OCI-LY7 (cell line): ENCODE measurements around the gene FLNA. TPM values are rescaled to one million over a fixed set of nuclear protein-coding genes. Genes with fewer than 3 reads are reported as not detected.
A peak's percentile ranks its signal among the peaks of the same experiment; 100 is the strongest.
"Not testable (repeated sequence)": the region's sequence is repeated elsewhere in the genome, so short reads cannot be mapped to it uniquely, and the experiment has no call there.

Source experiments
- BruUV-seq: library from RNA; stranded (reverse); fragments of 400-500 nt; replicated peaks from 2 replicates; lab custom pipeline; 2021; lab: Mats Ljungman, UMichigan
- CTCF ChIA-PET: fragments of 300-600 bp; sonication (Branson Sonifier 250); formaldehyde crosslinking; loops from one replicate; lab custom pipeline; 2022; ENCODE audit warnings: antibody characterized with exemption; ENCODE audit not compliant: unreplicated experiment; lab: Charles Lee
- POLR2A ChIA-PET: fragments of 300-600 bp; sonication (Branson Sonifier 250); formaldehyde crosslinking; loops from one replicate; lab custom pipeline; 2022; ENCODE audit warnings: antibody characterized with exemption; lab: Charles Lee
- DNase-seq: peaks from one replicate; pipeline ENCODE4 v3.0.0-alpha.2; 2015; ENCODE audit warnings: low spot score
- H2AFZ ChIP-seq: fragments of 200-600 bp; sonication (generic), shearing (Covaris generic); 2 replicates; pipeline ENCODE4 v1.6.1; 2014; ENCODE audit warnings: mild to moderate bottlenecking, antibody characterized with exemption, low read length, moderate library complexity
- H3K27ac ChIP-seq: fragments of 200-600 bp; sonication (generic); 2 replicates; pipeline ENCODE4 v1.5.1; 2014; ENCODE audit warnings: mixed run types, low read depth, mild to moderate bottlenecking, moderate library complexity, low read length, inconsistent platforms; ENCODE audit not compliant: poor library complexity, severe bottlenecking
- H3K36me3 ChIP-seq: fragments of 200-600 bp; sonication (generic); 2 replicates; pipeline ENCODE4 v1.6.1; 2014; ENCODE audit warnings: mild to moderate bottlenecking, antibody characterized with exemption, low read length, moderate library complexity, mixed read lengths; ENCODE audit not compliant: insufficient read depth
- H3K4me1 ChIP-seq: fragments of 200-600 bp; sonication (generic); 2 replicates; pipeline ENCODE4 v1.5.1; 2014; ENCODE audit warnings: mild to moderate bottlenecking, low read length; ENCODE audit not compliant: insufficient read depth, poor library complexity, severe bottlenecking
- H3K4me2 ChIP-seq: fragments of 200-600 bp; sonication (generic); 2 replicates; pipeline ENCODE4 v1.6.1; 2014; ENCODE audit warnings: mild to moderate bottlenecking, low read length
- H3K4me3 ChIP-seq: fragments of 200-600 bp; sonication (generic); 2 replicates; pipeline ENCODE4 v1.5.1; 2014; ENCODE audit warnings: mild to moderate bottlenecking, low read depth, low read length; ENCODE audit not compliant: poor library complexity, severe bottlenecking
- H3K79me2 ChIP-seq: fragments of 200-600 bp; sonication (generic); 2 replicates; pipeline ENCODE4 v1.6.1; 2016; ENCODE audit warnings: low read depth, mild to moderate bottlenecking, low read length, moderate library complexity, mixed read lengths; ENCODE audit not compliant: insufficient read depth
- H3K9me2 ChIP-seq: fragments of 200-600 bp; sonication (generic); 2 replicates; pipeline ENCODE4 v1.6.1; 2016; ENCODE audit warnings: mild to moderate bottlenecking, low read length, mixed read lengths; ENCODE audit not compliant: insufficient read depth
- H3K9me3 ChIP-seq: fragments of 200-600 bp; sonication (generic); 2 replicates; pipeline ENCODE4 v1.6.1; 2014; ENCODE audit warnings: mild to moderate bottlenecking, mixed run types, low read length, mixed read lengths
- H4K20me1 ChIP-seq: fragments of 200-600 bp; sonication (generic); 2 replicates; pipeline ENCODE4 v1.6.1; 2014; ENCODE audit warnings: mild to moderate bottlenecking, antibody characterized with exemption, low read length, moderate library complexity, mixed read lengths; ENCODE audit not compliant: insufficient read depth
- CTCF ChIP-seq: fragments of 200-600 bp; sonication (generic); conservative IDR thresholded peaks from 2 replicates; pipeline ENCODE4 v1.5.1; 2014; ENCODE audit warnings: mild to moderate bottlenecking, antibody characterized with exemption, low read length, moderate library complexity, mixed read lengths
- EZH2phosphoT487 ChIP-seq: fragments of 200-600 bp; sonication (generic); IDR thresholded peaks from 2 replicates; pipeline ENCODE4 v1.6.1; 2018; ENCODE audit warnings: low read depth, borderline replicate concordance, mild to moderate bottlenecking, mixed run types, antibody characterized with exemption, low read length, moderate library complexity, mixed read lengths
- intact Hi-C: fragments of 100-400 bp; cut with micrococcal nuclease; formaldehyde crosslinking; loops from one replicate; pipeline ENCODE4 v1.10.0; 2022; ENCODE audit not compliant: unreplicated experiment
- total RNA-seq, 2 experiments: library from RNA; depleted of rRNA in 1 of 2; stranded (reverse); fragments of >200 nt in 1 of 2; shearing (Covaris generic) in 1 of 2; gene quantifications; 2 replicates each; pipeline ENCODE4 v1.2.3, GENCODE V29; 2014 to 2022

The FLNA gene
- total RNA-seq, 2 experiments from 2014 or later: 78.8 to 97.7 TPM

GRCh38 chrX:154401045-154401799 is 26.8 kb upstream of the FLNA start:
- H3K4me3 ChIP-seq: no peak overlapping the region
- CTCF ChIA-PET: no interaction called here
- BruUV-seq: no TSS peak
- H3K9me2 ChIP-seq: no peaks in the 10 kb centered on the region
- no peak overlapping the region for H2AFZ ChIP-seq
- H3K4me1 ChIP-seq: peaks cover 9% of the 10 kb centered on the region
- no peaks in the 10 kb centered on the region for H4K20me1 ChIP-seq
- peak; percentile 11 for DNase-seq
- TF ChIP-seq EZH2phosphoT487 (no peak), CTCF (no peak)
- H3K27ac ChIP-seq: peak overlapping the region; percentile 39
- H3K79me2 ChIP-seq: peaks cover 13% of the 10 kb centered on the region; the same call in 1 of the 2 replicates
- peaks cover 38% of the 10 kb centered on the region for H3K36me3 ChIP-seq
- H3K9me3 ChIP-seq: no peaks in the 10 kb centered on the region
- intact Hi-C loops: loop anchor here (5.0 kb wide), 1 partner anchor 131 kb away; no protein-coding TSS in a partner anchor
- POLR2A ChIA-PET: no interaction called here
- H3K4me2 ChIP-seq: 0 out of 2 replicates have a peak overlapping the region, but pooled peaks have one; percentile 26

- peak overlapping the region; percentile 98; the same call in 1 of the 2 replicates for H3K4me2 ChIP-seq
- peak overlapping the region; percentile 86 for H3K4me3 ChIP-seq
- H3K4me1 ChIP-seq, DNase-seq, CTCF ChIA-PET, H4K20me1 ChIP-seq, H3K27ac ChIP-seq, H3K9me2 ChIP-seq, H3K9me3 ChIP-seq, BruUV-seq, H2AFZ ChIP-seq: not testable (repeated sequence)
- intact Hi-C loops: loop anchor here (5.0 kb wide), 1 partner anchor 132 kb away; no protein-coding TSS in a partner anchor
- POLR2A ChIA-PET: interaction anchor here (0.8 to 1.3 kb wide), 4 partner anchors 10 to 81 kb away, joined by 3 read pairs; no protein-coding TSS in a partner anchor
- H3K79me2 ChIP-seq: peaks cover 13% of the 10 kb centered on the region; the same call in 1 of the 2 replicates
- peaks cover 38% of the 10 kb centered on the region for H3K36me3 ChIP-seq
Measured at GRCh38 chrX:154400369-154400817, 26.0 kb upstream of the FLNA start.

- Histone ChIP-seq H3K4me3 (peak overlapping the region; percentile 86), H3K79me2 (peaks cover 13% of the 10 kb centered on the region; the same call in 1 of the 2 replicates), H3K4me2 (peak overlapping the region; percentile 98), H3K9me2 (no peaks in the 10 kb centered on the region), H3K27ac (peak overlapping the region; percentile 90), H4K20me1 (no peaks in the 10 kb centered on the region), H3K4me1 (peaks cover 9% of the 10 kb centered on the region), H3K36me3 (peaks cover 38% of the 10 kb centered on the region), H2AFZ (no peak overlapping the region), H3K9me3 (no peaks in the 10 kb centered on the region)
- DNase-seq: peak; percentile 12
- CTCF ChIA-PET: no interaction called here
- intact Hi-C loops: loop anchor here (5.0 kb wide), 1 partner anchor 133 kb away; no protein-coding TSS in a partner anchor
- TF ChIP-seq CTCF (no peak), EZH2phosphoT487 (no peak)
- POLR2A ChIA-PET: interaction anchor here (0.8 to 1.3 kb wide), 4 partner anchors 11 to 82 kb away, joined by 3 read pairs; no protein-coding TSS in a partner anchor
- BruUV-seq: no TSS peak
Measured at GRCh38 chrX:154399527-154400368, 25.3 kb upstream of the FLNA start.
